Thyroid gland (tissue), 4 donors: ENCODE results near the gene CEP72. TPM values are rescaled to one million over a fixed set of nuclear protein-coding genes. Genes with fewer than 3 reads are reported as not detected.

Experiments
- DNase-seq, 2 donors: peaks; one replicate each; pipeline ENCODE4 v3.0.0-alpha.2; 2019
- H3K27ac ChIP-seq, 3 donors: fragments of 200-600 bp; sonication (generic); 1 replicate in 2 of 3; 2 replicates in 1 of 3; pipeline ENCODE4 v1.5.1; 2016 to 2019; ENCODE audit warnings: mild to moderate bottlenecking in 1 of 3, moderate library complexity in 1 of 3
- H3K27me3 ChIP-seq: fragments of 200-600 bp; sonication (generic); one replicate; pipeline ENCODE4 v1.5.1; 2019
- H3K36me3 ChIP-seq, 2 donors: fragments of 200-600 bp; sonication (generic); one replicate each; pipeline ENCODE4 v1.5.1; 2016 to 2019
- H3K4me1 ChIP-seq, 2 donors: fragments of 200-600 bp; sonication (generic); one replicate each; pipeline ENCODE4 v1.5.1; 2017 to 2019
- H3K4me3 ChIP-seq, 3 donors: fragments of 200-600 bp; sonication (generic); replicated peaks in 1 of 3; 1 replicate in 2 of 3; 2 replicates in 1 of 3; pipeline ENCODE4 v1.5.1; 2016; ENCODE audit warnings: mild to moderate bottlenecking in 1 of 3
- H3K9me3 ChIP-seq: fragments of 200-600 bp; sonication (generic); one replicate; pipeline ENCODE4 v1.5.1; 2017
- POLR2A ChIP-seq, 2 donors: fragments of 450-650 bp; IDR thresholded peaks; one replicate each; pipeline ENCODE4 v1.6.1; 2017; ENCODE audit warnings: antibody characterized with exemption in 2 of 2, mild to moderate bottlenecking in 2 of 2, moderate library complexity in 1 of 2
- WGBS, 2 donors: methylation state at CpG; one replicate each; pipeline ENCODE4 v1.1.5; 2017; 5-methylcytosine and 5-hydroxymethylcytosine counted together
- intact Hi-C: fragments of 100-400 bp; cut with DNase I; formaldehyde crosslinking; loops from one replicate; pipeline ENCODE4 v1.15.1; 2023
- total RNA-seq, 4 donors: library from RNA; depleted of rRNA; stranded (reverse); fragments of >200 nt; gene quantifications; one replicate each; pipeline ENCODE4 v1.2.3, GENCODE V29; 2016
- TF ChIP-seq, protein P1 (sequence below), 6 experiments: fragments of 200-600 bp in 3 of 6; fragments of 450-650 bp in 3 of 6; sonication (generic) in 3 of 6; IDR thresholded peaks; one replicate each; pipeline ENCODE4 v1.5.1; 2016 to 2019; ENCODE audit warnings: antibody characterized with exemption in 6 of 6, mild to moderate bottlenecking in 2 of 6, inconsistent platforms in 1 of 6, moderate library complexity in 1 of 6

Gene CEP72
- total RNA-seq, 4 donors from 2014 or later = 3.4 to 7.6 (median 4.6) TPM

DNA sequence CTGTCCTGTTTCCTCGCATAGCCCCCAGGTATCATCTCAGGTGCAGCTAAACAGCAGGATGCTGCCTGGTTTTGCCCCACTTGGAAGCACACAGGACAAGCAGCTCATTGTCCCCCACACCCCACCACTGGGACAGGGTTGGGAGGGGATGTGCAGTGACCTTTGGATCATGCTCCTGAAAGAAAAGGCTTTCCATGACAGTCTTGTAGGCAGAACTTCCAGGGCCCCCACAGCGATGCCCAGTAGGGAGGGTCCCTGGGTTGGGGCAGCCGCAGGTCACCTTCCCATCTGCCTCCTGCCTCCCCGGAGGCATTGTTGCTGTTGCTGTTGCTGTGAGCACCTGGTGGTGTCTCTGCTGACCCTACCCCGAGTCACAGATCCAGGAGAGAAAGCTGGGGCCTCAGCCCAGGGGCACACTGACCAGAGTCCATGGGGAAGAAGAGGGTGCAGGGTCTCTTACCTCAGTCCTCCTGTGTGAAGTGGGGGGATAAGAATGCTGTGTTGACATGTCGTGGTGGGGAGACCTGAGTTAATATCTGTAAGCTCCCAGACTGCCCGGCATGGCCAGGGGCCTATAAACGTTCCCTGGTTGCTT is 8.5 kb downstream of the CEP72 start:
- DNase-seq = no peak
- H3K27ac ChIP-seq = no peak overlapping the region
- TF ChIP-seq POLR2A (IDR thresholded peaks at IDR 0.05) = no peak
- TF ChIP-seq, protein P1, sequence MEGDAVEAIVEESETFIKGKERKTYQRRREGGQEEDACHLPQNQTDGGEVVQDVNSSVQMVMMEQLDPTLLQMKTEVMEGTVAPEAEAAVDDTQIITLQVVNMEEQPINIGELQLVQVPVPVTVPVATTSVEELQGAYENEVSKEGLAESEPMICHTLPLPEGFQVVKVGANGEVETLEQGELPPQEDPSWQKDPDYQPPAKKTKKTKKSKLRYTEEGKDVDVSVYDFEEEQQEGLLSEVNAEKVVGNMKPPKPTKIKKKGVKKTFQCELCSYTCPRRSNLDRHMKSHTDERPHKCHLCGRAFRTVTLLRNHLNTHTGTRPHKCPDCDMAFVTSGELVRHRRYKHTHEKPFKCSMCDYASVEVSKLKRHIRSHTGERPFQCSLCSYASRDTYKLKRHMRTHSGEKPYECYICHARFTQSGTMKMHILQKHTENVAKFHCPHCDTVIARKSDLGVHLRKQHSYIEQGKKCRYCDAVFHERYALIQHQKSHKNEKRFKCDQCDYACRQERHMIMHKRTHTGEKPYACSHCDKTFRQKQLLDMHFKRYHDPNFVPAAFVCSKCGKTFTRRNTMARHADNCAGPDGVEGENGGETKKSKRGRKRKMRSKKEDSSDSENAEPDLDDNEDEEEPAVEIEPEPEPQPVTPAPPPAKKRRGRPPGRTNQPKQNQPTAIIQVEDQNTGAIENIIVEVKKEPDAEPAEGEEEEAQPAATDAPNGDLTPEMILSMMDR (IDR thresholded peaks at IDR 0.05) = no peak
- intact Hi-C loops = no loop called here
- peaks cover 16 to 17% of the 10 kb centered on the region in 2 donors for H3K36me3 ChIP-seq
- H3K4me3 ChIP-seq = no peak overlapping the region
- H3K9me3 ChIP-seq = no peaks in the 10 kb centered on the region
- 89 to 94% methylated on average over 6 to 8 of the region's 8 CpGs for WGBS, 2 donors
- H3K27me3 ChIP-seq = no peaks in the 10 kb centered on the region
- H3K4me1 ChIP-seq = no peaks in the 10 kb centered on the region

DNA sequence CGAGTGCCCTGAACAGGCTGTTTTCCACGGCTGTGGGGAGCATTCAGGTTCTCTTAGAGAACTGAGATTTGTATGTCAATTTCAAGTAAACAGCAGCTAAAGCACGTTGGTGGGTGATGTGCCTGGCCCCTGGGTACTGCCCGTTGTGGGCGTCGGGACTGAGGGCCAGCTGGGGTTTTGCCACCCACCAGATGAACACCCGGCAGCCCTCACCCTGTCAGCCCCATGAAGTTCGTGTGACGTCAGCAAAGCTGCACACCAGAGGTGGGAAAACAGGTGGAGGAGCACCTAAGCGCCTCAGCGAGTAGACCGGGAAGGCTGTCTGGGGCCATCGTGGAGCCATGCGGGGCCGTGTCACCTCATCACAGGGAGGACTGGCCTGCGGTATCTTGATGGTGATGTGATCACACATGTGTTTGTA is 9.2 kb downstream of the CEP72 start:
- H3K36me3 ChIP-seq = peaks cover 16 to 17% of the 10 kb centered on the region in 2 donors
- 96 to 97% methylated on average over 15 to 16 of the region's 16 CpGs for WGBS, 2 donors
- no peaks in the 10 kb centered on the region for H3K9me3 ChIP-seq
- H3K27ac ChIP-seq = no peak overlapping the region
- no peaks in the 10 kb centered on the region for H3K27me3 ChIP-seq
- intact Hi-C loops = no loop called here
- H3K4me3 ChIP-seq = no peak overlapping the region
- DNase-seq = no peak
- no peaks in the 10 kb centered on the region for H3K4me1 ChIP-seq
- TF ChIP-seq, protein P1 (IDR thresholded peaks at IDR 0.05) = no peak
- no peak for TF ChIP-seq POLR2A (IDR thresholded peaks at IDR 0.05)

DNA sequence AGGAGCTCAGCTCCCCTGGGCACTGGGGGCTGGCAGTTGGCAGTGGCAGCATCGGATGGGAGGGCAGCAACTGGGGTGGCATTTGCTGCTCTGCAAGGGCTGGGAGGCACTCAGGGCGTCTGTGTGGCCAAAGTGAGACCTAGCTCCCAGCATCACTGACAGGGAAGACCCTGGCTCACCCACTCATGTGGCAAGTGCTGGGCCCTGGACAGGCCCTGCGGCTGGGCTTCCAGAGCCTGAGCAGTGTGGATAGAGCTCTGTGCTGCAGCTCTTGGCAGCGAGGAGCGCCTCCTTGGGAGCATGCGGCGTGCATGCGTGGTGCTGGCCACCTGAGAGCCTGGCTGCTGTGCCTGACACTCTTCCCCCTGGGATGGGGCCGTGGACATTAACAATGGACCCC is 10.2 kb downstream of the CEP72 start:
- DNase-seq = no peak
- no peak overlapping the region for H3K27ac ChIP-seq
- no peaks in the 10 kb centered on the region for H3K9me3 ChIP-seq
- H3K4me1 ChIP-seq = no peaks in the 10 kb centered on the region
- intact Hi-C loops = no loop called here
- no peak overlapping the region for H3K4me3 ChIP-seq
- H3K27me3 ChIP-seq = no peaks in the 10 kb centered on the region
- H3K36me3 ChIP-seq = peaks cover 16 to 17% of the 10 kb centered on the region in 2 donors
- WGBS, 2 donors = 96 to 100% methylated on average over 5 to 9 of the region's 9 CpGs
- TF ChIP-seq, protein P1 (IDR thresholded peaks at IDR 0.05) = no peak
- TF ChIP-seq POLR2A (IDR thresholded peaks at IDR 0.05) = no peak

DNA sequence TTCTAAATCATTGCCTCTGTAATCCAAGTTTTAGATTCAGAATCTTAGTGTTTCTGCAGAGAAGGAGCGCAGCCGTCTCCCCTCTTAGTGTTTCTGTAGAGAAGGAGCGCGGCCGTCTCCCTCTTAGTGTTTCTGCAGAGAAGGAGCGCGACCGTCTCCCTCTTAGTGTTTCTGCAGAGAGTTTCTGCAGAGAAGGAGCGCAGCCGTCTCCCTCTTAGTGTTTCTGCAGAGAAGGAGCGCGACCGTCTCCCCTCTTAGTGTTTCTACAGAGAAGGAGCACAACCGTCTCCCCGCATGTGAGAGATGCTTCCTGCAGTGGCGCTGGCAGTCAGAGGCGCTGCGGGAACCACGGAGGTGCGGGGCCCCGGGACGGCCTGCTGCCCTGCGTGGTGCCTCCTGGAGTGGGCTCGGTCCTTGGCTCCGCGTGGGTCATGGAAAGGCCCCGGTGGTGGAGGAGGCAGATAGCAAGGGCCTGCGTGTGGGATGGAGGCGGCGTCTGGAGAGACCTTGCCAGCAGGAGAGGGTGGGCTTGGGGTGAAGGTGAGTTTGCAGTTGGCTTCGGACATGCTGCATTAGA is 10.9 kb downstream of the CEP72 start:
- Histone ChIP-seq H3K27ac (no peak overlapping the region), H3K27me3 (no peaks in the 10 kb centered on the region), H3K9me3 (no peaks in the 10 kb centered on the region), H3K4me3 (no peak overlapping the region), H3K36me3 (peaks cover 16 to 17% of the 10 kb centered on the region in 2 donors), H3K4me1 (no peaks in the 10 kb centered on the region)
- no peak for DNase-seq
- intact Hi-C loops = no loop called here
- WGBS, 2 donors = 94 to 97% methylated on average over 23 to 31 of the region's 31 CpGs
- TF ChIP-seq, protein P1 (IDR thresholded peaks at IDR 0.05) = no peak
- no peak for TF ChIP-seq POLR2A (IDR thresholded peaks at IDR 0.05)

DNA sequence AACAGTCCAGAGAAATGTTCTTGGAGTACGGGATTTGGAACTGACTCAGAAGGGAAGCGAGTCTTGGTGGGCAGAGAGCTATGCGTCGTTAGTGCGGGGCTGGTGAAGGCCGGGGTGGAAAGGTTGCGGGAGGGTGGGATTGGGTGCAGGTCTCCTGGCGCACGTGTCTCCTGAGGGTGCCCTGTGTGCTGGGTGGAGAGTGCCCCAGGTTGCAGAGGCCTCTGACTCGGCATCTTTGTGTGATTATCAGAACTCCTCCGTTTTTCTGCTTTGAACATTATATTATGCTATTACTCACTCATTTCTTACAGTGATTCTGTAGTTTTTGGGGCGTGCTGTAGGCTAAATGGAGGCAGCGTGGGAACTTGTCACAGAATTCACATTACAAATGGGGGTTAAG is 11.4 kb downstream of the CEP72 start:
- H3K36me3 ChIP-seq = peaks cover 16 to 17% of the 10 kb centered on the region in 2 donors
- TF ChIP-seq, protein P1 (IDR thresholded peaks at IDR 0.05) = no peak
- TF ChIP-seq POLR2A (IDR thresholded peaks at IDR 0.05) = no peak
- WGBS, 2 donors = 90 to 96% methylated on average over 13 of the region's 13 CpGs
- no peak overlapping the region for H3K27ac ChIP-seq
- intact Hi-C loops = no loop called here
- H3K4me3 ChIP-seq = no peak overlapping the region
- no peaks in the 10 kb centered on the region for H3K27me3 ChIP-seq
- H3K9me3 ChIP-seq = no peaks in the 10 kb centered on the region
- H3K4me1 ChIP-seq = no peaks in the 10 kb centered on the region
- no peak for DNase-seq
